NCI-H1092 treated with DMSO at 0.1 percent for 48 hours (cell line): ENCODE measurements around the gene CEP43.

Source experiments
- DNase-seq: peaks from one replicate; lab custom pipeline; 2025; lab: John Stamatoyannopoulos, UW

CEP43 gene

GRCh38 chr6:167013067-167013466 is 13.9 kb downstream of the CEP43 start:
- DNase-seq = no peak

GRCh38 chr6:167013946-167014345 is 14.7 kb downstream of the CEP43 start:
- DNase-seq = no peak

- DNase-seq = no peak
These were observed 16.1 kb downstream of the CEP43 start for GRCh38 chr6:167015302-167015701.

- no peak for DNase-seq
These were observed 21.0 kb downstream of the CEP43 start for GRCh38 chr6:167020206-167020605.

GRCh38 chr6:167027308-167027707 is 28.1 kb downstream of the CEP43 start:
- no peak for DNase-seq

GRCh38 chr6:167027772-167028171 is 28.6 kb downstream of the CEP43 start:
- no peak for DNase-seq

- no peak for DNase-seq
These were observed 31.2 kb downstream of the CEP43 start for GRCh38 chr6:167030222-167031072.

- DNase-seq = no peak
These were observed 32.0 kb downstream of the CEP43 start for GRCh38 chr6:167031082-167031709.

GRCh38 chr6:167034056-167034455 is 34.9 kb downstream of the CEP43 start:
- DNase-seq = no peak

- DNase-seq = no peak
These were observed 38.6 kb downstream of the CEP43 start for GRCh38 chr6:167037762-167038161.

- DNase-seq = no peak
These were observed 45.5 kb downstream of the CEP43 start for GRCh38 chr6:167044696-167045095.

GRCh38 chr6:167045828-167046580 is 46.8 kb downstream of the CEP43 start:
- no peak for DNase-seq

- DNase-seq = no peak
These were observed 47.8 kb downstream of the CEP43 start for GRCh38 chr6:167046861-167047495.

- DNase-seq = no peak
These were observed 48.4 kb downstream of the CEP43 start for GRCh38 chr6:167047554-167047953.
